Gastrocnemius medialis (tissue), 4 donors: ENCODE data around the gene GPC6. TPM values are rescaled to one million over a fixed set of nuclear protein-coding genes. Genes with fewer than 3 reads are reported as not detected.

Source experiments
- ATAC-seq, 2 donors: fragments of 150-250 bp; one replicate each; pipeline ENCODE4 v1.9.1; 2016
- DNase-seq, 2 donors: peaks; one replicate each; pipeline ENCODE4 v3.0.0-alpha.2; 2019
- H3K27ac ChIP-seq, 4 donors: fragments of 200-600 bp; sonication (generic); 1 replicate in 1 of 4; 2 replicates in 3 of 4; pipeline ENCODE4 v1.5.1; 2016 to 2018; ENCODE audit warnings: mild to moderate bottlenecking in 2 of 4, moderate library complexity in 1 of 4
- H3K27me3 ChIP-seq, 3 donors: fragments of 200-600 bp; sonication (generic) in 2 of 3; 1 replicate in 1 of 3; 2 replicates in 2 of 3; pipeline versions ENCODE4 v1.5.1 to v1.6.0; 2016 to 2019; ENCODE audit warnings: mild to moderate bottlenecking in 1 of 3, moderate library complexity in 1 of 3
- H3K36me3 ChIP-seq, 2 donors: fragments of 200-600 bp; sonication (generic) in 1 of 2; one replicate each; pipeline ENCODE4 v1.5.1; 2017 to 2018
- H3K4me1 ChIP-seq, 2 donors: fragments of 200-600 bp; sonication (generic) in 1 of 2; one replicate each; pipeline ENCODE4 v1.5.1; 2016 to 2017; ENCODE audit warnings: mild to moderate bottlenecking in 2 of 2
- H3K4me3 ChIP-seq, 4 donors: fragments of 200-600 bp; sonication (generic) in 3 of 4; 1 replicate in 1 of 4; 2 replicates in 3 of 4; pipeline ENCODE4 v1.5.1; 2016 to 2019; ENCODE audit warnings: mild to moderate bottlenecking in 2 of 4
- H3K9me3 ChIP-seq, 3 donors: fragments of 200-600 bp; sonication (generic) in 2 of 3; 1 replicate in 1 of 3; 2 replicates in 2 of 3; pipeline ENCODE4 v1.5.1; 2016 to 2019
- POLR2A ChIP-seq, 2 donors: fragments of 450-650 bp; IDR thresholded peaks; one replicate each; pipeline ENCODE4 v1.6.1; 2017; ENCODE audit warnings: antibody characterized with exemption in 2 of 2, mild to moderate bottlenecking in 2 of 2, moderate library complexity in 2 of 2
- in situ Hi-C, 4 donors: fragments of 200-750 bp; cut with MboI; loops; one replicate each; pipeline versions ENCODE4 v1.15.0 to v1.8.0; 2017; ENCODE audit warnings: low sequenced_read_pairs in 4 of 4
- intact Hi-C: fragments of 100-400 bp; cut with DNase I; formaldehyde crosslinking; loops from one replicate; pipeline ENCODE4 v1.15.1; 2023; ENCODE audit warnings: low total_unique reads
- total RNA-seq, 4 donors: library from RNA; depleted of rRNA; stranded (reverse); fragments of >200 nt; gene quantifications; one replicate each; pipeline versions ENCODE4 v1.1.0 to v1.2.3, GENCODE V29; 2016
- TF ChIP-seq, protein P1 (sequence below), 5 experiments: fragments of 450-650 bp in 3 of 5; fragments of 200-600 bp in 2 of 5; sonication (generic) in 2 of 5; IDR thresholded peaks in 4 of 5; conservative IDR thresholded peaks in 1 of 5; 1 replicate in 4 of 5; 2 replicates in 1 of 5; pipeline ENCODE4 v1.5.1; 2016 to 2019; ENCODE audit warnings: antibody characterized with exemption in 5 of 5, mild to moderate bottlenecking in 3 of 5, moderate library complexity in 3 of 5

GPC6 gene
- total RNA-seq, 4 donors from 2014 or later = 0.47 to 0.88 (median 0.59) TPM

DNA sequence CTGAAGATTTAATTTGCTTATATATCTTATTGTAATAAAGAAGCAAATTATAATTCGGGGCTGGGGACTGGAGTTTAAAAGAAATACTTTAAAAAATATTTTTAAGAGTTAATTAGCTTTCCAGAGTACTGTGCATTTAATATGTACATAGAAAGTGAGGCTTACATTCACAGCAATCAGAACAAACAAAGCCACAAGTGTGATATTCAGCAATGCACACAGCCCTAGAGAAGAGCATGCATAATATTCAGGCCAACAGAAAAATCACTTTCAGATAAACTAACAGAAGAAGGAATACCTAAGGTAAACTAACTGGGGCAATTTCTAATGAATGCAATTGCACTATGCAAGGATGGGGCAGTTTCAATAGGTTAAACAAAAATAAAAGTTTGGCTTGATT is 241.8 kb downstream of the GPC6 start:
- TF ChIP-seq POLR2A (IDR thresholded peaks at IDR 0.05) = no peak
- TF ChIP-seq, protein P1, sequence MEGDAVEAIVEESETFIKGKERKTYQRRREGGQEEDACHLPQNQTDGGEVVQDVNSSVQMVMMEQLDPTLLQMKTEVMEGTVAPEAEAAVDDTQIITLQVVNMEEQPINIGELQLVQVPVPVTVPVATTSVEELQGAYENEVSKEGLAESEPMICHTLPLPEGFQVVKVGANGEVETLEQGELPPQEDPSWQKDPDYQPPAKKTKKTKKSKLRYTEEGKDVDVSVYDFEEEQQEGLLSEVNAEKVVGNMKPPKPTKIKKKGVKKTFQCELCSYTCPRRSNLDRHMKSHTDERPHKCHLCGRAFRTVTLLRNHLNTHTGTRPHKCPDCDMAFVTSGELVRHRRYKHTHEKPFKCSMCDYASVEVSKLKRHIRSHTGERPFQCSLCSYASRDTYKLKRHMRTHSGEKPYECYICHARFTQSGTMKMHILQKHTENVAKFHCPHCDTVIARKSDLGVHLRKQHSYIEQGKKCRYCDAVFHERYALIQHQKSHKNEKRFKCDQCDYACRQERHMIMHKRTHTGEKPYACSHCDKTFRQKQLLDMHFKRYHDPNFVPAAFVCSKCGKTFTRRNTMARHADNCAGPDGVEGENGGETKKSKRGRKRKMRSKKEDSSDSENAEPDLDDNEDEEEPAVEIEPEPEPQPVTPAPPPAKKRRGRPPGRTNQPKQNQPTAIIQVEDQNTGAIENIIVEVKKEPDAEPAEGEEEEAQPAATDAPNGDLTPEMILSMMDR (IDR thresholded peaks at IDR 0.05 in 4 of 5, conservative IDR thresholded peaks at IDR 0.05 in 1 of 5) = no peak
- H3K27me3 ChIP-seq = no peaks in the 10 kb centered on the region
- DNase-seq = no peak
- no peaks in the 10 kb centered on the region for H3K9me3 ChIP-seq
- intact Hi-C loops = no loop called here
- H3K27ac ChIP-seq = no peak overlapping the region
- no peaks in the 10 kb centered on the region for H3K4me1 ChIP-seq
- in situ Hi-C loops = no loop called here
- ATAC-seq = no peak
- no peaks in the 10 kb centered on the region for H3K36me3 ChIP-seq
- H3K4me3 ChIP-seq = no peak overlapping the region

DNA sequence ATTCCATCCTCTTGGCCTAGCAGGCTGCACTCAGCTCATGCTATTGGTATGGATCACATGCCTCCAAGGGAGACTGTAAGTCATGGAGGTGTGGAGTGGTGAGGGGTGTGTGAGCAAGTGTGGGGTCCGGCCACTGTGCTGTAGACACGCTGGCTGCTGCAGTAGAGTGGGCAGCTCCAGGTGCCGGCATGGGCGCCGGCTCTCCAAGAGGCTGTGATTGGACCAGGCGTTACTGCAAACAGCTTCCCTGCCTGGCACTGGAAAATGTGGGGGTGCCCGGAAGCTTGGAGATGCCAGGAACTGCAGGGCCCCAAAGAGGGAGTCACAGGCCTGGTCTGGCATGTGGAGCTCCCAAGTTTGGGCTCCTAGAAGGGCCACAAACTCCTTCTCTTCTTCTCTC is 245.7 kb downstream of the GPC6 start:
- no peaks in the 10 kb centered on the region for H3K4me1 ChIP-seq
- intact Hi-C loops (no loop called here), in situ Hi-C loops (no loop called here)
- no peak for DNase-seq
- H3K9me3 ChIP-seq = no peaks in the 10 kb centered on the region
- TF ChIP-seq POLR2A (IDR thresholded peaks at IDR 0.05) = no peak
- TF ChIP-seq, protein P1 (IDR thresholded peaks at IDR 0.05 in 4 of 5, conservative IDR thresholded peaks at IDR 0.05 in 1 of 5) = no peak
- no peak overlapping the region for H3K4me3 ChIP-seq
- H3K27ac ChIP-seq = no peak overlapping the region
- no peak for ATAC-seq
- H3K36me3 ChIP-seq = no peaks in the 10 kb centered on the region
- no peaks in the 10 kb centered on the region for H3K27me3 ChIP-seq

DNA sequence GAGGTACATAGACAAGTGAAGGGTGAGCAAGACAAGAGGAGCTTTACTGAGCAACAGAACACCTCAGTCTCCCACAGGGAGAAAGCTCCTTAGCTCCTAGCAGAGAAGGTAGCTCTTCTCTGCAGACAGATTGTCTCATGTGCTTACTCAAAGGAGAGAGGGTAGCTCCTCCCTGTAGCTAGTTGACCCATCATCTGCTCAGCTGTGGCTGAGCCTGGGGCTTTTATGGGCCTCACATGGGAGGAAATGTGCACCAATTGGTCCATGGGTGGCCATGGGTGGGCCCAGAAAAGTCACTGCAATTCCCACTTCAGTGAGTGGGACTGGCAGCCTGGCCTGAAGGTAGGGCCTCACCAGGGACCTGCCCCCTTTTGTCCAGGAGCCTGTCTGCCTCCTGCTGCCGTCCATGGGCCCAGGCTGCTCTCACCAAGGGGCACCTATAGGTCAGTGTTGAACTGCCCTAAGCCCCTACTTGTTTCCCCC is 246.2 kb downstream of the GPC6 start:
- ATAC-seq (no peak), DNase-seq (no peak)
- Histone ChIP-seq H3K27me3 (no peaks in the 10 kb centered on the region), H3K36me3 (no peaks in the 10 kb centered on the region), H3K27ac (no peak overlapping the region), H3K4me3 (no peak overlapping the region), H3K9me3 (no peaks in the 10 kb centered on the region), H3K4me1 (no peaks in the 10 kb centered on the region)
- intact Hi-C loops = no loop called here
- in situ Hi-C loops = no loop called here
- no peak for TF ChIP-seq POLR2A (IDR thresholded peaks at IDR 0.05)
- TF ChIP-seq, protein P1 (IDR thresholded peaks at IDR 0.05 in 4 of 5, conservative IDR thresholded peaks at IDR 0.05 in 1 of 5) = no peak

DNA sequence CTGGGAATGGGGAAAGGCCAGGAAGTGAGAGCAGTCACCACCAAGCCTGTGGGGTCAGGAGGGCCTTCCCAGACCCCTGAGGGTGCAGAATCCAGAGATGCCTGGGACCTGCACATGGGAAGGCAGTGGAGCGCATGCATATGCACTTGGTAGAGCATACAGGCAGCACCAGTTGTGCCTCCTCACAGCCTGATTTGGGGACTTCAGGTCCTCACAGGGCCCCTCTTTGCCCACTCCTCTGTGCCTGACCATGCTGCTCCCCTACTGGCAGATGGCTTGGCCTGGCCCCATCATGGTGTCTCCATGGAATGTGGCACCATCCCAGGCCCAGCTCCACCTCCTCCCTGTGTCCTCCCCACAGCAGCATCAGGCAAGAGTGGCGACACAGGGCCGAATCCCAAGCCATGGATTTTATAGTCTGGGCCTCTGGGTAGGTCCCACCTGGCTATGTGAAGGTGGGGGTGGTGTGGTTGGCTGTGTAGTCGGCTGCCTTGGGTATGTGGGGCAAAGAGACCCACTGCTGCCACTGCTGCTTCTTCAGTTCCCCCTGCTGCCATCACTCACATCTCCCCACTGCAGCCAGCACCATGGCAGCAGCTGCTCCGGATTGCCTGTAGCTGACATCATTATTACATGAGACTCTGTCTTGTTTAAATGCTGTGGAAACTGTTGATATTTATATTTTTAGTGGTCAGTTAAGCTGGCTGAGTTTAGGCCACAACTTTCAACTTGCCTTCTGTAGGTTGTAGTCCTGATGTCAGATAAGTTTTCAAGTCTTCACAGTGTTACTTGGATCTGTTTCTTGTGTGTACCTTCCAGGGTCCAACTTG is 247.0 kb downstream of the GPC6 start:
- Histone ChIP-seq H3K9me3 (no peaks in the 10 kb centered on the region), H3K4me1 (no peaks in the 10 kb centered on the region), H3K27ac (no peak overlapping the region), H3K4me3 (no peak overlapping the region), H3K36me3 (no peaks in the 10 kb centered on the region), H3K27me3 (no peaks in the 10 kb centered on the region)
- TF ChIP-seq, protein P1 (IDR thresholded peaks at IDR 0.05 in 4 of 5, conservative IDR thresholded peaks at IDR 0.05 in 1 of 5) = no peak
- TF ChIP-seq POLR2A (IDR thresholded peaks at IDR 0.05) = no peak
- in situ Hi-C loops = no loop called here
- intact Hi-C loops = no loop called here
- DNase-seq (no peak), ATAC-seq (no peak)
